Endothelial cell of umbilical vein (primary cell): Measurements from ENCODE around the gene GRM8.

Source experiments
- EZH2 ChIP-seq: IDR thresholded peaks from 2 replicates; pipeline ENCODE4 v1.6.1; 2012; ENCODE audit warnings: borderline replicate concordance, low read depth, mild to moderate bottlenecking, moderate library complexity, low read length, inconsistent platforms; ENCODE audit not compliant: severe bottlenecking
- POLR2A ChIP-seq: IDR thresholded peaks from 2 replicates; pipeline ENCODE4 v1.6.1; 2012; ENCODE audit warnings: low read depth, mild to moderate bottlenecking, control low read depth, low read length
- TF ChIP-seq, protein P1 (sequence below), 2 donors: IDR thresholded peaks; 1 replicate in 1 of 2; 2 replicates in 1 of 2; pipeline ENCODE4 v1.5.1; 2011; ENCODE audit warnings: low read length in 2 of 2, mild to moderate bottlenecking in 2 of 2, moderate library complexity in 2 of 2, control low read depth in 1 of 2, inconsistent platforms in 1 of 2, low read depth in 1 of 2; ENCODE audit not compliant: insufficient read depth in 1 of 2; ENCODE audit errors: extremely low read depth in 1 of 2

DNA sequence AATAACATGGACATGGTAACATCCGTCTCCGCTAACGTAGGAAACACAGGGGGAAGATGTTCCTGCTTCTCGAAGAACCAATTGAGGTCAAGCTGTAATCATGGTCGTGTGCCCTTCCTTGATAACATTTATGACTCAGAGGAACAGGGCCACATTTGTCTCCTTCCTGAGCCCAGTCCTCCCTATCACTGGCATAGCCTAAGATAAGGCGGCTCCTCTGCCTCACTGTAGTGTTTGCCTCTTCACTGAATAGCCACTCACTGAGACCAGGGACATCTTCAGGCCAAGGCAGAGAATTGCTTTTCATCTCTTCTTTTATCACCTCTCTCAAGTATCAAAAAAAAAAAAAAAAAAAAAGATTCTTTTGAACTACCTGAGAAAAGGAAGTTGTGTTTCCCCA lies 5.4 kb upstream of the GRM8 start:
- TF ChIP-seq, protein P1, sequence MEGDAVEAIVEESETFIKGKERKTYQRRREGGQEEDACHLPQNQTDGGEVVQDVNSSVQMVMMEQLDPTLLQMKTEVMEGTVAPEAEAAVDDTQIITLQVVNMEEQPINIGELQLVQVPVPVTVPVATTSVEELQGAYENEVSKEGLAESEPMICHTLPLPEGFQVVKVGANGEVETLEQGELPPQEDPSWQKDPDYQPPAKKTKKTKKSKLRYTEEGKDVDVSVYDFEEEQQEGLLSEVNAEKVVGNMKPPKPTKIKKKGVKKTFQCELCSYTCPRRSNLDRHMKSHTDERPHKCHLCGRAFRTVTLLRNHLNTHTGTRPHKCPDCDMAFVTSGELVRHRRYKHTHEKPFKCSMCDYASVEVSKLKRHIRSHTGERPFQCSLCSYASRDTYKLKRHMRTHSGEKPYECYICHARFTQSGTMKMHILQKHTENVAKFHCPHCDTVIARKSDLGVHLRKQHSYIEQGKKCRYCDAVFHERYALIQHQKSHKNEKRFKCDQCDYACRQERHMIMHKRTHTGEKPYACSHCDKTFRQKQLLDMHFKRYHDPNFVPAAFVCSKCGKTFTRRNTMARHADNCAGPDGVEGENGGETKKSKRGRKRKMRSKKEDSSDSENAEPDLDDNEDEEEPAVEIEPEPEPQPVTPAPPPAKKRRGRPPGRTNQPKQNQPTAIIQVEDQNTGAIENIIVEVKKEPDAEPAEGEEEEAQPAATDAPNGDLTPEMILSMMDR (IDR thresholded peaks at IDR 0.05; ENCODE audit: extremely low read depth in 1 of 2, insufficient read depth in 1 of 2, low read depth in 1 of 2, low read length in 2 of 2): no peak
- TF ChIP-seq EZH2 (no peak), POLR2A (no peak)
